ENCODE results near the gene SORCS2. TPM values are rescaled to one million over a fixed set of nuclear protein-coding genes. Genes with fewer than 3 reads are reported as not detected.

SORCS2 gene
- polyA plus RNA-seq, 3 donors: 0.46 to 0.55 TPM; not detected in 1

- no peak for DNase-seq
- H3K4me2 ChIP-seq (replicated peaks; ENCODE audit: extremely low read depth, low read length, poor library complexity, severe bottlenecking): no peak overlapping the region
- TF ChIP-seq CTCF (IDR thresholded peaks at IDR 0.05): no peak
- no peaks in the 10 kb centered on the region for H3K27me3 ChIP-seq (ENCODE audit: control insufficient read depth in 2 of 2, insufficient read depth in 2 of 2, low read length in 2 of 2)
- H3K4me3 Mint-ChIP-seq: no peak overlapping the region
- H3K4me3 ChIP-seq (replicated peaks in 1 of 3; ENCODE audit: low read depth in 2 of 3, low read length in 3 of 3): no peak overlapping the region
- no peak overlapping the region for H2AFZ ChIP-seq (ENCODE audit: insufficient read depth, low read depth, low read length, poor library complexity, severe bottlenecking)
- WGBS (ENCODE audit: insufficient coverage): 97% methylated on average over 5 of the region's 5 CpGs
- no peaks in the 10 kb centered on the region for H3K79me2 ChIP-seq (ENCODE audit: insufficient read depth, low read length)
- no peak overlapping the region for H3K9ac ChIP-seq (ENCODE audit: insufficient read depth, low read length, poor library complexity, severe bottlenecking)
- H3K36me3 ChIP-seq (replicated peaks in 1 of 2; ENCODE audit: control insufficient read depth in 1 of 2, insufficient read depth in 2 of 2, low read length in 2 of 2): no peaks in the 10 kb centered on the region
- H3K27me3 Mint-ChIP-seq (ENCODE audit: low read depth in 3 of 3): peaks cover 1 to 9% (median 3%) of the 10 kb centered on the region in 3 donors
- intact Hi-C loops (cut with micrococcal nuclease): no loop called here
- no peak overlapping the region for H3K27ac ChIP-seq (ENCODE audit: low read depth in 1 of 2, low read length in 2 of 2)
- no peaks in the 10 kb centered on the region for H3K9me3 ChIP-seq (replicated peaks in 1 of 2; ENCODE audit: control insufficient read depth in 1 of 2, insufficient read depth in 1 of 2, low read length in 2 of 2)
- H3K36me3 Mint-ChIP-seq: no peaks in the 10 kb centered on the region
- no peaks in the 10 kb centered on the region for H3K4me1 Mint-ChIP-seq
- no peaks in the 10 kb centered on the region for H4K20me1 ChIP-seq (ENCODE audit: insufficient read depth, low read length)
- peaks cover 0 to 7% (median 1%) of the 10 kb centered on the region in 7 donors for H3K9me3 Mint-ChIP-seq
- H3K4me1 ChIP-seq (ENCODE audit: control insufficient read depth in 1 of 2, insufficient read depth in 2 of 2, low read length in 2 of 2): no peaks in the 10 kb centered on the region
- H3K27ac Mint-ChIP-seq: no peak overlapping the region
These were observed 145.7 kb downstream of the SORCS2 start for GRCh38 chr4:7338059-7338452.

GRCh38 chr4:7338876-7339623 lies 146.7 kb downstream of the SORCS2 start:
- H3K4me3 Mint-ChIP-seq: no peak overlapping the region
- no peak for DNase-seq
- Histone ChIP-seq H2AFZ (ENCODE audit: insufficient read depth, low read depth, low read length, poor library complexity, severe bottlenecking) (no peak overlapping the region), H3K9me3 (replicated peaks in 1 of 2; ENCODE audit: control insufficient read depth in 1 of 2, insufficient read depth in 1 of 2, low read length in 2 of 2) (no peaks in the 10 kb centered on the region), H3K27ac (ENCODE audit: low read depth in 1 of 2, low read length in 2 of 2) (no peak overlapping the region), H3K4me1 (ENCODE audit: control insufficient read depth in 1 of 2, insufficient read depth in 2 of 2, low read length in 2 of 2) (no peaks in the 10 kb centered on the region), H3K79me2 (ENCODE audit: insufficient read depth, low read length) (no peaks in the 10 kb centered on the region), H3K27me3 (ENCODE audit: control insufficient read depth in 2 of 2, insufficient read depth in 2 of 2, low read length in 2 of 2) (no peaks in the 10 kb centered on the region), H3K9ac (ENCODE audit: insufficient read depth, low read length, poor library complexity, severe bottlenecking) (no peak overlapping the region), H3K4me2 (replicated peaks; ENCODE audit: extremely low read depth, low read length, poor library complexity, severe bottlenecking) (no peak overlapping the region), H4K20me1 (ENCODE audit: insufficient read depth, low read length) (no peaks in the 10 kb centered on the region), H3K36me3 (replicated peaks in 1 of 2; ENCODE audit: control insufficient read depth in 1 of 2, insufficient read depth in 2 of 2, low read length in 2 of 2) (no peaks in the 10 kb centered on the region), H3K4me3 (replicated peaks in 1 of 3; ENCODE audit: low read depth in 2 of 3, low read length in 3 of 3) (no peak overlapping the region)
- TF ChIP-seq CTCF (IDR thresholded peaks at IDR 0.05): no peak
- no peaks in the 10 kb centered on the region for H3K4me1 Mint-ChIP-seq
- H3K27ac Mint-ChIP-seq: no peak overlapping the region
- WGBS (ENCODE audit: insufficient coverage): 98% methylated on average over 16 of the region's 19 CpGs
- H3K9me3 Mint-ChIP-seq: peaks cover 0 to 7% (median 1%) of the 10 kb centered on the region in 7 donors
- no peaks in the 10 kb centered on the region for H3K36me3 Mint-ChIP-seq
- intact Hi-C loops (cut with micrococcal nuclease): no loop called here
- H3K27me3 Mint-ChIP-seq (ENCODE audit: low read depth in 3 of 3): peaks cover 0 to 5% (median 1%) of the 10 kb centered on the region in 3 donors

Data from CD14-positive monocyte (primary cell).